Measurements from ENCODE around the gene FOXJ1. TPM values are rescaled to one million over a fixed set of nuclear protein-coding genes. Genes with fewer than 3 reads are reported as not detected.

FOXJ1 gene
- total RNA-seq, 1 experiment from 2014 or later = 0.28 TPM

DNA sequence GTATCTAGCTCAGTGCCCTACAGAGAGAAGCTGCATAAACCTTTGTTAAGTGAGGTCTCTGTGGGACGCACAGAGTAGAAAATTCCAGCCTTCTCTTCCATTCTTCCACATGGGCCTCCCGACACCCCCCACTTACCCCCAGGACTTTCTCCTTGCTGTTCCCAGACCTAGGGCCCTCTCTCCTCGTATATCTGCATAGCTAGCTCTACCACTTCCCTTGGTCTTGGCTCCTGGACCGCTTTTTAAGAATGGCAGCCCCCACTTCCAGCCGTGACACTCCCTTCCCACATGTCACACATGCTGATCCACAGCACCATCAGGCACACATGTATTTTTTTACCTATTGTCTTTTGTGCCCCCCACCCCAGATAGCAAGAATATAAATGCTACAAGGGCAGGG, 16.7 kb upstream of the FOXJ1 start:
- DNase-seq (ENCODE audit: low read depth, low spot score) (no peak), ATAC-seq (no peak; the same call in 1 of the 2 replicates)
- in situ Hi-C loops (cut with HindIII; ENCODE audit: low pct_unique_long_range_greater_than_20kb, low sequenced_read_pairs) (no loop called here), intact Hi-C loops (cut with micrococcal nuclease; ENCODE audit: unreplicated experiment) (no loop called here)
- BruUV-seq (replicated peaks) = no TSS peak
- ChIA-PET CTCF (interaction anchor here (0.5 to 0.9 kb wide), 3 partner anchors 9 to 1712 kb away, joined by 3 to 7 read pairs (median 3); no protein-coding TSS in a partner anchor), POLR2A (no interaction called here)
- Histone ChIP-seq H3K4me1 (ENCODE audit: control insufficient read depth, insufficient read depth, low read length) (no peaks in the 10 kb centered on the region), H3K27me3 (ENCODE audit: control insufficient read depth, insufficient read depth, low read length) (no peaks in the 10 kb centered on the region), H3K36me3 (ENCODE audit: control insufficient read depth, insufficient read depth, low read length) (no peaks in the 10 kb centered on the region), H3K27ac (ENCODE audit: low read length) (no peak overlapping the region), H3K9me3 (ENCODE audit: control insufficient read depth, insufficient read depth, low read depth, low read length) (no peaks in the 10 kb centered on the region), H3K4me3 (ENCODE audit: low read depth in 2 of 2, low read length in 2 of 2) (no peak overlapping the region)
- TF ChIP-seq, protein P1, sequence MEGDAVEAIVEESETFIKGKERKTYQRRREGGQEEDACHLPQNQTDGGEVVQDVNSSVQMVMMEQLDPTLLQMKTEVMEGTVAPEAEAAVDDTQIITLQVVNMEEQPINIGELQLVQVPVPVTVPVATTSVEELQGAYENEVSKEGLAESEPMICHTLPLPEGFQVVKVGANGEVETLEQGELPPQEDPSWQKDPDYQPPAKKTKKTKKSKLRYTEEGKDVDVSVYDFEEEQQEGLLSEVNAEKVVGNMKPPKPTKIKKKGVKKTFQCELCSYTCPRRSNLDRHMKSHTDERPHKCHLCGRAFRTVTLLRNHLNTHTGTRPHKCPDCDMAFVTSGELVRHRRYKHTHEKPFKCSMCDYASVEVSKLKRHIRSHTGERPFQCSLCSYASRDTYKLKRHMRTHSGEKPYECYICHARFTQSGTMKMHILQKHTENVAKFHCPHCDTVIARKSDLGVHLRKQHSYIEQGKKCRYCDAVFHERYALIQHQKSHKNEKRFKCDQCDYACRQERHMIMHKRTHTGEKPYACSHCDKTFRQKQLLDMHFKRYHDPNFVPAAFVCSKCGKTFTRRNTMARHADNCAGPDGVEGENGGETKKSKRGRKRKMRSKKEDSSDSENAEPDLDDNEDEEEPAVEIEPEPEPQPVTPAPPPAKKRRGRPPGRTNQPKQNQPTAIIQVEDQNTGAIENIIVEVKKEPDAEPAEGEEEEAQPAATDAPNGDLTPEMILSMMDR (IDR thresholded peaks at IDR 0.05) = no peak
- TF ChIP-seq, protein P2, sequence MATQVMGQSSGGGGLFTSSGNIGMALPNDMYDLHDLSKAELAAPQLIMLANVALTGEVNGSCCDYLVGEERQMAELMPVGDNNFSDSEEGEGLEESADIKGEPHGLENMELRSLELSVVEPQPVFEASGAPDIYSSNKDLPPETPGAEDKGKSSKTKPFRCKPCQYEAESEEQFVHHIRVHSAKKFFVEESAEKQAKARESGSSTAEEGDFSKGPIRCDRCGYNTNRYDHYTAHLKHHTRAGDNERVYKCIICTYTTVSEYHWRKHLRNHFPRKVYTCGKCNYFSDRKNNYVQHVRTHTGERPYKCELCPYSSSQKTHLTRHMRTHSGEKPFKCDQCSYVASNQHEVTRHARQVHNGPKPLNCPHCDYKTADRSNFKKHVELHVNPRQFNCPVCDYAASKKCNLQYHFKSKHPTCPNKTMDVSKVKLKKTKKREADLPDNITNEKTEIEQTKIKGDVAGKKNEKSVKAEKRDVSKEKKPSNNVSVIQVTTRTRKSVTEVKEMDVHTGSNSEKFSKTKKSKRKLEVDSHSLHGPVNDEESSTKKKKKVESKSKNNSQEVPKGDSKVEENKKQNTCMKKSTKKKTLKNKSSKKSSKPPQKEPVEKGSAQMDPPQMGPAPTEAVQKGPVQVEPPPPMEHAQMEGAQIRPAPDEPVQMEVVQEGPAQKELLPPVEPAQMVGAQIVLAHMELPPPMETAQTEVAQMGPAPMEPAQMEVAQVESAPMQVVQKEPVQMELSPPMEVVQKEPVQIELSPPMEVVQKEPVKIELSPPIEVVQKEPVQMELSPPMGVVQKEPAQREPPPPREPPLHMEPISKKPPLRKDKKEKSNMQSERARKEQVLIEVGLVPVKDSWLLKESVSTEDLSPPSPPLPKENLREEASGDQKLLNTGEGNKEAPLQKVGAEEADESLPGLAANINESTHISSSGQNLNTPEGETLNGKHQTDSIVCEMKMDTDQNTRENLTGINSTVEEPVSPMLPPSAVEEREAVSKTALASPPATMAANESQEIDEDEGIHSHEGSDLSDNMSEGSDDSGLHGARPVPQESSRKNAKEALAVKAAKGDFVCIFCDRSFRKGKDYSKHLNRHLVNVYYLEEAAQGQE (IDR thresholded peaks at IDR 0.05; ENCODE audit: insufficient read depth in 1 of 2, low read depth in 2 of 2, low read length in 1 of 2) = no peak
- TF ChIP-seq TCF7L2 (IDR thresholded peaks at IDR 0.05; ENCODE audit: low read depth, low read length) (no peak), POLR2AphosphoS5 (IDR thresholded peaks at IDR 0.05; ENCODE audit: low read depth, low read length) (no peak), SIN3A (IDR thresholded peaks at IDR 0.05; ENCODE audit: borderline replicate concordance, insufficient read depth, low read depth, low read length) (no peak)

DNA sequence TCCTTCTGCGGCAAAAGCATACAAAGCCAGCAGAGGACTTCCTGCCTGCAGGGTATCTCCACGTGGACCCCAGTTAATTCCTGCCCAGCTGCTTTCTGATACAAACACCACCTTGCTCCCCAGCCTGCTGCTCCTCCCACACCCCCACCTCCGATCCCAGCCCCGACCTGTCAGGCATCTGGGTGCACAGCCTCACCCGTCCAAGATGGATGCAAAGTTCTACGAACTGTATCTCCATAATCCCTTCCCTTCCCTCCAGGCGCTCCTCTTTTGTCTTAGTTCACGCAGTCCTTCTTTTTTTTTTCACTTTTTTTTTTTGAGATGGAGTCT, 15.6 kb upstream of the FOXJ1 start:
- CTCF ChIA-PET = no interaction called here
- Histone ChIP-seq H3K4me3 (ENCODE audit: low read depth in 2 of 2, low read length in 2 of 2) (no peak overlapping the region), H3K9me3 (ENCODE audit: control insufficient read depth, insufficient read depth, low read depth, low read length) (no peaks in the 10 kb centered on the region), H3K36me3 (ENCODE audit: control insufficient read depth, insufficient read depth, low read length) (no peaks in the 10 kb centered on the region), H3K27me3 (ENCODE audit: control insufficient read depth, insufficient read depth, low read length) (no peaks in the 10 kb centered on the region), H3K27ac (ENCODE audit: low read length) (no peak overlapping the region), H3K4me1 (ENCODE audit: control insufficient read depth, insufficient read depth, low read length) (no peaks in the 10 kb centered on the region)
- TF ChIP-seq POLR2AphosphoS5 (IDR thresholded peaks at IDR 0.05; ENCODE audit: low read depth, low read length) (no peak), TCF7L2 (IDR thresholded peaks at IDR 0.05; ENCODE audit: low read depth, low read length) (no peak), SIN3A (IDR thresholded peaks at IDR 0.05; ENCODE audit: borderline replicate concordance, insufficient read depth, low read depth, low read length) (no peak)
- TF ChIP-seq, protein P2 (IDR thresholded peaks at IDR 0.05; ENCODE audit: insufficient read depth in 1 of 2, low read depth in 2 of 2, low read length in 1 of 2) = no peak
- TF ChIP-seq, protein P1 (IDR thresholded peaks at IDR 0.05) = no peak
- no TSS peak for BruUV-seq (replicated peaks)
- POLR2A ChIA-PET = no interaction called here
- ATAC-seq (no peak), DNase-seq (ENCODE audit: low read depth, low spot score) (no peak)
- intact Hi-C loops (cut with micrococcal nuclease; ENCODE audit: unreplicated experiment) = no loop called here
- in situ Hi-C loops (cut with HindIII; ENCODE audit: low pct_unique_long_range_greater_than_20kb, low sequenced_read_pairs) = no loop called here

Measured in Panc1 (cell line).